ENCODE data around the gene PTPRG. TPM values are rescaled to one million over a fixed set of nuclear protein-coding genes. Genes with fewer than 3 reads are reported as not detected.
A peak's percentile ranks its signal among the peaks of the same experiment; 100 is the strongest.
"Not testable (repeated sequence)": the region's sequence is repeated elsewhere in the genome, so short reads cannot be mapped to it uniquely, and the experiment has no call there.

The PTPRG gene
- total RNA-seq, 2 donors from 2014 or later = 33.9 to 39.2 TPM

GRCh38 chr3:61813636-61814035 lies 252.3 kb downstream of the PTPRG start:
- H3K4me1 ChIP-seq = peaks cover 0 to 55% of the 10 kb centered on the region in 2 donors

GRCh38 chr3:61814674-61815073 lies 253.3 kb downstream of the PTPRG start:
- H3K27ac ChIP-seq = no peak overlapping the region
- no peak for TF ChIP-seq CTCF (IDR thresholded peaks at IDR 0.05)
- no peaks in the 10 kb centered on the region for H3K36me3 ChIP-seq
- no peaks in the 10 kb centered on the region for H3K9me3 ChIP-seq
- no peak for DNase-seq (ENCODE audit: low spot score)
- peaks cover 0 to 44% of the 10 kb centered on the region in 2 donors for H3K4me1 ChIP-seq
- H3K27me3 ChIP-seq = no peaks in the 10 kb centered on the region
- H3K4me3 ChIP-seq = no peak overlapping the region

More at GRCh38 chr3:61813636-61814035, 252.3 kb downstream of the PTPRG start:
- H3K27me3 ChIP-seq = no peaks in the 10 kb centered on the region
- no peak for DNase-seq (ENCODE audit: low spot score)
- no peak for TF ChIP-seq CTCF (IDR thresholded peaks at IDR 0.05)
- no peak overlapping the region for H3K27ac ChIP-seq
- H3K36me3 ChIP-seq = no peaks in the 10 kb centered on the region
- H3K9me3 ChIP-seq = no peaks in the 10 kb centered on the region
- no peak overlapping the region for H3K4me3 ChIP-seq

- not testable (repeated sequence) for H3K9me3 ChIP-seq; H3K27ac ChIP-seq; DNase-seq (ENCODE audit: low spot score); H3K27me3 ChIP-seq; H3K36me3 ChIP-seq; H3K4me3 ChIP-seq
- H3K4me1 ChIP-seq = peaks cover 0 to 31% of the 10 kb centered on the region in 2 donors
These were observed 254.9 kb downstream of the PTPRG start for GRCh38 chr3:61816304-61816703.

- H3K36me3 ChIP-seq = no peaks in the 10 kb centered on the region
- no peak for DNase-seq (ENCODE audit: low spot score)
- H3K4me3 ChIP-seq = no peak overlapping the region
- H3K4me1 ChIP-seq = peaks cover 0 to 15% of the 10 kb centered on the region in 2 donors
- no peak overlapping the region for H3K27ac ChIP-seq
- no peaks in the 10 kb centered on the region for H3K9me3 ChIP-seq
- no peak for TF ChIP-seq CTCF (IDR thresholded peaks at IDR 0.05)
- H3K27me3 ChIP-seq = no peaks in the 10 kb centered on the region
These were observed 258.5 kb downstream of the PTPRG start for GRCh38 chr3:61819861-61820260.

GRCh38 chr3:61820306-61820992 lies 259.1 kb downstream of the PTPRG start:
- H3K4me1 ChIP-seq = peaks cover 0 to 15% of the 10 kb centered on the region in 2 donors
- TF ChIP-seq CTCF (IDR thresholded peaks at IDR 0.05) = no peak
- no peaks in the 10 kb centered on the region for H3K9me3 ChIP-seq
- no peaks in the 10 kb centered on the region for H3K27me3 ChIP-seq
- DNase-seq (ENCODE audit: low spot score) = no peak
- H3K4me3 ChIP-seq = no peak overlapping the region
- no peak overlapping the region for H3K27ac ChIP-seq
- no peaks in the 10 kb centered on the region for H3K36me3 ChIP-seq

- no peak for TF ChIP-seq CTCF (IDR thresholded peaks at IDR 0.05)
- Histone ChIP-seq H3K9me3 (no peaks in the 10 kb centered on the region), H3K4me1 (peaks cover 0 to 22% of the 10 kb centered on the region in 2 donors), H3K36me3 (no peaks in the 10 kb centered on the region), H3K27ac (peak overlapping the region; percentile 8 to 32), H3K27me3 (no peaks in the 10 kb centered on the region), H3K4me3 (no peak overlapping the region)
- no peak for DNase-seq (ENCODE audit: low spot score)
These were observed 260.5 kb downstream of the PTPRG start for GRCh38 chr3:61821823-61822251.
